HG03520 (cell line): ENCODE measurements around the gene DPY19L2.
"Not testable (repeated sequence)": the region's sequence is repeated elsewhere in the genome, so short reads cannot be mapped to it uniquely, and the experiment has no call there.

Experiments used
- ATAC-seq: cut with Tn5 transposase; IDR thresholded peaks from one replicate; pipeline ENCODE4 v1.9.1; 2021; ENCODE audit warnings: mild to moderate bottlenecking, moderate library complexity; ENCODE audit not compliant: unreplicated experiment

The DPY19L2 gene

GRCh38 chr12:63668028-63668799 is at the start of gene DPY19L2:
TSS of gene DPY19L2 (minus strand) at chr12:63668493. CDS start at chr12:63668393, 100 bp downstream.
- ATAC-seq = peak; percentile 76

GRCh38 chr12:63716891-63717290 is 48.6 kb upstream of the DPY19L2 start:
- ATAC-seq = not testable (repeated sequence)

DNA sequence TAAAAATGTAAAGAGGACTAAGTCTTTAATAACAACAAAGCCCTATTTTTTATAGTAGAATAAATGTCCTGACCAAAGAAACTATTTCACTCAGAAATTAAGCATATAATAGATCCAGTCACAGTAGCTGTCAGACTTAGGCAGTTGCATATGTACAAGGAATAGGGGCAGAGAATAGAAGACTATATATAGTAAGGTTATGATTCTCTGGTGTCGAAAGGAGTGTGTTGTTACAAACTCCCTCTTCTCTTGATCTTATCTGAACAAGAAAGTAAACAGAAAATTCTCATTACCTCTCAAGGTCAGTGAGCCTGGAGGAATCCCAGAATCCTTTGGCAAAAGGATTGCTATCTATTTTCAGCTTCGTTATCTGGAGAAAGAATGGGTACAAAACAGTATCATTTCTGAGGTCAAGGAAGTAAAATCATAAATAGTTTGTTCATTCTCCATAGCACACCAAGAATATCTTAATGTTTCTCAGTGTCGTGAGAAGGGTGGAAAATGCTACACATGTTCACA is 46.9 kb upstream of the DPY19L2 start:
- ATAC-seq = not testable (repeated sequence)

DNA sequence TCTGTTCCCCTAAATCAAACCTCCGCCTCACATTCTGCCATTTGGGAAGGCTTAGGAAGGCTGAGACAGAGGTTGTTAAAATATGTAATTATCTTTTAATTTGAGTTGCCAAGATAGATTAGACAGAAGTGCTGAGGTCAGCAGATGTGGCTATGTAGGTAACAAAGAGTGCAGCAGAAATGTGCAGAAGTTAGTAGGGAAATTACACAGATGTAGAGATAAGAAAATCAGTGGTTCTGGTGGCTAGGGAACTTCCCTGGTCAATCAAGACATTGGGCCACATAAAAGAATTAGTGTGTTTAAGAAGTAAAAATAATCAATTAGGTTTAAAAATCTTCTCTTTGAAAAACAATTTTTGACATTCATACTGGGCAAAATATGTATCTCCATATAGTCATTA is 46.1 kb upstream of the DPY19L2 start:
- not testable (repeated sequence) for ATAC-seq

GRCh38 chr12:63713681-63714075 is 45.4 kb upstream of the DPY19L2 start:
- not testable (repeated sequence) for ATAC-seq

GRCh38 chr12:63712979-63713680 is 44.8 kb upstream of the DPY19L2 start:
- ATAC-seq = not testable (repeated sequence)

DNA sequence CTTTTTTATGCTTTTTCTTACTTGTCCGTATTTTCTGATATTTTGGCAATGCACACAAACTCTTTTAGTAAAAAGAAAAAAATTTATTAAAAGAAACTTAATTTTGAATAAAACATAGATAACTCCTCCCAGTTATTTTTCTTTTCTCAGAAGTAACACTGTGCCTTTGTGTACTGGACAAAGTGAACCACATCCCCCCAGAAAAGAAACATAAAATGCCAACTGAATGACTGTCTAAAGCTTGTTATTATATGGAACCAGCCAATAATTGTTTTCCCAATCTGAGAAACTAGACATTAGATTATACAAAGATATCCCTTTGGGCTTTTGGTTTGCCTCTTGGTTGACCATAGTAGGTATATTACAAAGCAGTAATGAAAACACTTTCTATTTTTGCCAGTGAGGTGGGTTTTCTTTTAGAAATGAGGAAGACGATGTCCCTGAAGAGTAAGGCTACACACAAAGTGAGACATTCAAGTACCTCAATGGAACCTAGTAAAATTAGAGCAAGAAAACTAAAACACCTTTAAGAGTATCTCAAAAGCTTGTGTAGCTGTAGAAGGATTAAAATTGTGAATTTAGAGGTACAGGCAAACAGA is 44.2 kb upstream of the DPY19L2 start:
- ATAC-seq = not testable (repeated sequence)

DNA sequence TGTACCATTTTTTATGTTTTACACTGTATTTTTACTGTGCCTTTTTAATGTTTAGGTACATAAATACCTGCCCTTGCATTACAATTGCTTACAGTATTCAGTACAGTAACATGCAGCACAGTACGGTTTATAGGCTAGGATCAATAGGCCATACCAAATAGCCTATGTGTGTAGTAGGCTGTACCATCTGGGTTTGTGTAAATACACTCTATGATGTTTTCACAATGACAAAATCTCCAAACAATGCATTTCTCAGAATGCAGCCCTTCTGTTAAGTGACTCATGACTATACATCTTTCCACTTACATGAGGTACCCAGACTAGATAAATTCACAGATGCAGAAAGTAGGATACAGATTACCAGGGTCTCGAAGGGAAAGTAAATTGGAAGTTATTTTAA is 43.0 kb upstream of the DPY19L2 start:
- not testable (repeated sequence) for ATAC-seq

- no peak for ATAC-seq
Observed at GRCh38 chr12:63706336-63706735, 38.0 kb upstream of the DPY19L2 start.

- not testable (repeated sequence) for ATAC-seq
Observed at GRCh38 chr12:63699678-63700382, 31.5 kb upstream of the DPY19L2 start.

DNA sequence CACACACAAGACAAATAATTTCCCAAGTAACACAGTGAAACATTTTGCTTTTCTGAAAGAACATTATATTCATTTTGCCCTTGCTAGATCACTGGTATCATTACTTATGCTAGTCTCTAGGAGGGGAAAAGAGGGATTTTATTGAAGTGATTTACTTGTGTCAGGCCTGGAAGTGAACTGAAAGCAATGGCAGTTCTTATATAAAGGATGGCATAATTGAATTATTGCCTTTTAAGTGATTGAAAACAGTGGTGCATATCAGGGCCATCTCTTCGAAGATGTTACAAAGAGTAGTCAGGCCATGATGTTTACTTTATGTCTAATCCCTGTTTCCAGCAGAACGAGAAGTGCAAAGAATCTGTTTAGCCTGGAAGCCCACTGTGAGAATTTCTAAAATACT is 30.7 kb upstream of the DPY19L2 start:
- not testable (repeated sequence) for ATAC-seq

DNA sequence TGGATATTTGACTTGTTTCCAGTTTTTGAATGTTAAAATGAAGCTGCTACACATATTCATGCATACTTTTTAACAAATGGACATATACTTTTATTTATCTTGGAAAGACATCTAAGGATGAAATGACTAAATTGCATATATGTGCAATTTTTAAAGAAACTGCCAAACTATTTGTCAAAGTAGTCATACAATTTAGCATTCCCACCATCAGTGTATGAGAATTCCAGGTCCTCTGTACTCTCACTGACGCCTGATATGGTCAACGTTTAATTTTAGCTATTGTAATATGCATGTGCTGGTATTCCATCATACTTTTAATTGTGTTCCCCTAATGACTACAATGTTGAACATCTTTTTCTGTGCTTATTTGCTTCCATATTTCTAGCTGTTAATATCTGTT is 22.5 kb upstream of the DPY19L2 start:
- not testable (repeated sequence) for ATAC-seq

DNA sequence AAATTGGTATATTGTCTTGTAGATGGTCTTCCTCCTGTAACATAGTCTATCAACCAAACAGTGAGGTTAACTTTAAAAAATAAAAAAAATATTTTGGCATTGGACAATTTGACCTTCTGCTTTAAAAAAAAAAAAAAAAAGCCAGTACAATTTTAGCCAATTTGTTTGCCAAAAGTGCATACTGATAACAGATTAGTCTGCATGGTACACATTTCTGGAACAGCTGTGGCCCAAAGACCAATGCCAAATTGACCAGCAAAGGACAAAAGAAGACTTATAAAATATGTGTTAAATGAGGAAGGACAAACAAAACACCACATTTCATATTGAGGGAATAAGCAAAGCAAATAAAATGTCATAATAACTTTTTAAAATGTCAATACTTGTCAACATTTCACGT is 20.8 kb upstream of the DPY19L2 start:
- not testable (repeated sequence) for ATAC-seq

- ATAC-seq = not testable (repeated sequence)
Observed at GRCh38 chr12:63686623-63687022, 18.3 kb upstream of the DPY19L2 start.

DNA sequence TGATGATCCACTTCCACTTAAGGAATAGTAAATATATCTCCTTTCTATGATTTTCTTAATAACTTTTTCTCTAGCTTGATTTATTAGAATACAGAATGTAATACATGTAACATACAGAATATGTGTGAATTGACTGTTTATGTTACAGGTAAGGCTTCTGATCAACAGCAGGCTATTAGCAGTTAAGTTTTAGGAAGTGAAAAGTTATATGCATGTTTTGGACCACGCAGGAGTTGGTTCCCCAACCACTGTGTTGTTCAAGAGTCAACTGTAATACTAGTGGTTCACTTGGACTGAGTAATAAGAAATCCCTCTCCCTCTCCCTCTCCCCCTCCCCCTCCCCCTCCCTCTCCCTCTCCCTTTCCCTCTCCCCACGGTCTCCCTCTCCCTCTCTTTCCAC is 17.5 kb upstream of the DPY19L2 start:
- not testable (repeated sequence) for ATAC-seq

DNA sequence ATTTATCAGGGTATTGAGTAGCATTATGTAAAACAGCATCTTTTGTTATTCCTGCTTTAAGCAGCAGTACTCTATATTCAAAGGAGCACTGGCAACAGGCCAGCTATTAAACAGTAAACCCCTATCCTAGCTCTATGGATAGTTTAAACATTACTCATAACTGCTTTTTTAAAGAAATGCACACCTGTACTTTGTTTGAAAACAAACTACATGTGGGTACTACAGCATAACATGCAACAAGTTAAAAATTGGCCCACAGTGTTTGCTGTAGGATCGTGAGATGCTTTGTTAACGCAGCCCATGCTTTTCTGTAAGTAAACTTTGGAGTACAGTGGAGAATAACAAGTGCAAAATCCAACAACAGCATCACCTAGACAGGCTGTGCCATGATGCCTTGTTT is 14.3 kb upstream of the DPY19L2 start:
- not testable (repeated sequence) for ATAC-seq

DNA sequence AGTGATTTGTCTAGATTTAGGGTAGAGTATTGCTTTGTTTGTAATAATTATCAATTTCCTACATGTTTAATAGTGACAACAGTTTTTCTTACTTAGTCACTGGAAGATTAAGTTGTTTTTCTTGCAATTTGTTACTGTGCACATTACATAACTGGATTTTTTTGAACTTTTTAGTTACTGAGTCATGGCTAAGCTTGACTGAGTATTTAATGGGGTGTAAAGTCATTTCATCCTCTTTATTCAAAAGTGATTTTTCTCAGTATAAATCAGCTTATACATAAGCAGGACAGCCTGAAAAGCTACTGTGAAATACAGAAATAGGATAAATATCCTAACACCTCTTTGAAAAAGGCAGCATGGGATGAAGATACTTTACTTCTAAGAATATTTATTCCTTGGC is 12.5 kb upstream of the DPY19L2 start:
- ATAC-seq = not testable (repeated sequence)

DNA sequence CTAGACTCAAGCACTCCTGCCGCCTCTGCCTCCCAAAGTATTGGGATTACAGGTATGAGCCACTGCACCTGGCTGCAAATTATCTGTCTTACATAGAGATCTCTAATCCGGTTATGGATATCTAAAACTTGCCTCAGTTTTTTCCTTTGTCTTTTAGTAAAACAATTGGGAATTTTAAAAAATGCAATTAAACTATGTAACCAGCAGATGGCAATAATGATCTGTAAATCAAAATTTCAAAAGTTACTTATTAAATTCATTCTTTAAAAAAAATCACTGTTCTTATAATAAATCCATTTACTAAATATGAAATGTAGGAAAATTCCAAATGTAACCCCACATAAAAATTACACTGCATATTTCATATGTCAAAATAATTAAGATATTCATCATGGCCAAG is 4.3 kb upstream of the DPY19L2 start:
- not testable (repeated sequence) for ATAC-seq

- not testable (repeated sequence) for ATAC-seq
Observed at GRCh38 chr12:63669936-63670335, 1.6 kb upstream of the DPY19L2 start.

DNA sequence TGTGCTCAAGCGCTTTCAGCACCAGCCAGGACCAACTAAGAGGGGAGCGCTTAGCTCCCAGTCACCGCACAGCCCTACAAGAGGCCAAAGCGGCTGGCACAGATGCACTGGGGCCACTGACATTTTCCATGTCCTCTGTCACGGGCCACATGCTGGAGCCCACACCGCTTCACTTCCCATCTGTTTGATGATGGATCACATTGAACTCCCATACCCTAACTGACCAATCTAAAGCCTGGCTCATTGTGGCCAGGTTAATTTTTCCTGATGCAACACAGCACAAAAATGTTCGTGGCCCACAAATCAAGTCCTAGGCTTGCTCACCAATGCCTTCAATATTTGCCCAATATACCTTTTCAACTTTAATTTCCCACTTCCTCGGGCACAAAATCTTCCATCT is 1.1 kb upstream of the DPY19L2 start:
- ATAC-seq = not testable (repeated sequence)
